Measurements from ENCODE around the gene FSHR. TPM values are rescaled to one million over a fixed set of nuclear protein-coding genes. Genes with fewer than 3 reads are reported as not detected.
A peak's percentile ranks its signal among the peaks of the same experiment; 100 is the strongest.

Gene FSHR
- total and polyA plus RNA-seq, 2 experiments from 2014 or later = not detected

GRCh38 chr2:49167131-49167530, 12.8 kb upstream of the FSHR start (continued):
- TF ChIP-seq, protein P1, sequence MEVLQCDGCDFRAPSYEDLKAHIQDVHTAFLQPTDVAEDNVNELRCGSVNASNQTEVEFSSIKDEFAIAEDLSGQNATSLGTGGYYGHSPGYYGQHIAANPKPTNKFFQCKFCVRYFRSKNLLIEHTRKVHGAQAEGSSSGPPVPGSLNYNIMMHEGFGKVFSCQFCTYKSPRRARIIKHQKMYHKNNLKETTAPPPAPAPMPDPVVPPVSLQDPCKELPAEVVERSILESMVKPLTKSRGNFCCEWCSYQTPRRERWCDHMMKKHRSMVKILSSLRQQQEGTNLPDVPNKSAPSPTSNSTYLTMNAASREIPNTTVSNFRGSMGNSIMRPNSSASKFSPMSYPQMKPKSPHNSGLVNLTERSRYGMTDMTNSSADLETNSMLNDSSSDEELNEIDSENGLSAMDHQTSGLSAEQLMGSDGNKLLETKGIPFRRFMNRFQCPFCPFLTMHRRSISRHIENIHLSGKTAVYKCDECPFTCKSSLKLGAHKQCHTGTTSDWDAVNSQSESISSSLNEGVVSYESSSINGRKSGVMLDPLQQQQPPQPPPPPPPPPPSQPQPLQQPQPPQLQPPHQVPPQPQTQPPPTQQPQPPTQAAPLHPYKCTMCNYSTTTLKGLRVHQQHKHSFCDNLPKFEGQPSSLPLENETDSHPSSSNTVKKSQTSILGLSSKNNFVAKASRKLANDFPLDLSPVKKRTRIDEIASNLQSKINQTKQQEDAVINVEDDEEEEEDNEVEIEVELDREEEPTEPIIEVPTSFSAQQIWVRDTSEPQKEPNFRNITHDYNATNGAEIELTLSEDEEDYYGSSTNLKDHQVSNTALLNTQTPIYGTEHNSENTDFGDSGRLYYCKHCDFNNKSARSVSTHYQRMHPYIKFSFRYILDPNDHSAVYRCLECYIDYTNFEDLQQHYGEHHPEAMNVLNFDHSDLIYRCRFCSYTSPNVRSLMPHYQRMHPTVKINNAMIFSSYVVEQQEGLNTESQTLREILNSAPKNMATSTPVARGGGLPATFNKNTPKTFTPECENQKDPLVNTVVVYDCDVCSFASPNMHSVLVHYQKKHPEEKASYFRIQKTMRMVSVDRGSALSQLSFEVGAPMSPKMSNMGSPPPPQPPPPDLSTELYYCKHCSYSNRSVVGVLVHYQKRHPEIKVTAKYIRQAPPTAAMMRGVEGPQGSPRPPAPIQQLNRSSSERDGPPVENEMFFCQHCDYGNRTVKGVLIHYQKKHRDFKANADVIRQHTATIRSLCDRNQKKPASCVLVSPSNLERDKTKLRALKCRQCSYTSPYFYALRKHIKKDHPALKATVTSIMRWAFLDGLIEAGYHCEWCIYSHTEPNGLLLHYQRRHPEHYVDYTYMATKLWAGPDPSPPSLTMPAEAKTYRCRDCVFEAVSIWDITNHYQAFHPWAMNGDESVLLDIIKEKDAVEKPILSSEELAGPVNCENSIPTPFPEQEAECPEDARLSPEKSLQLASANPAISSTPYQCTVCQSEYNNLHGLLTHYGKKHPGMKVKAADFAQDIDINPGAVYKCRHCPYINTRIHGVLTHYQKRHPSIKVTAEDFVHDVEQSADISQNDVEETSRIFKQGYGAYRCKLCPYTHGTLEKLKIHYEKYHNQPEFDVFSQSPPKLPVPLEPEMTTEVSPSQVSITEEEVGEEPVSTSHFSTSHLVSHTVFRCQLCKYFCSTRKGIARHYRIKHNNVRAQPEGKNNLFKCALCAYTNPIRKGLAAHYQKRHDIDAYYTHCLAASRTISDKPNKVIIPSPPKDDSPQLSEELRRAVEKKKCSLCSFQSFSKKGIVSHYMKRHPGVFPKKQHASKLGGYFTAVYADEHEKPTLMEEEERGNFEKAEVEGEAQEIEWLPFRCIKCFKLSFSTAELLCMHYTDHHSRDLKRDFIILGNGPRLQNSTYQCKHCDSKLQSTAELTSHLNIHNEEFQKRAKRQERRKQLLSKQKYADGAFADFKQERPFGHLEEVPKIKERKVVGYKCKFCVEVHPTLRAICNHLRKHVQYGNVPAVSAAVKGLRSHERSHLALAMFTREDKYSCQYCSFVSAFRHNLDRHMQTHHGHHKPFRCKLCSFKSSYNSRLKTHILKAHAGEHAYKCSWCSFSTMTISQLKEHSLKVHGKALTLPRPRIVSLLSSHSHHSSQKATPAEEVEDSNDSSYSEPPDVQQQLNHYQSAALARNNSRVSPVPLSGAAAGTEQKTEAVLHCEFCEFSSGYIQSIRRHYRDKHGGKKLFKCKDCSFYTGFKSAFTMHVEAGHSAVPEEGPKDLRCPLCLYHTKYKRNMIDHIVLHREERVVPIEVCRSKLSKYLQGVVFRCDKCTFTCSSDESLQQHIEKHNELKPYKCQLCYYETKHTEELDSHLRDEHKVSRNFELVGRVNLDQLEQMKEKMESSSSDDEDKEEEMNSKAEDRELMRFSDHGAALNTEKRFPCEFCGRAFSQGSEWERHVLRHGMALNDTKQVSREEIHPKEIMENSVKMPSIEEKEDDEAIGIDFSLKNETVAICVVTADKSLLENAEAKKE (CRISPR knock-in tag; IDR thresholded peaks at IDR 0.05) = no peak
- TF ChIP-seq, protein P2, sequence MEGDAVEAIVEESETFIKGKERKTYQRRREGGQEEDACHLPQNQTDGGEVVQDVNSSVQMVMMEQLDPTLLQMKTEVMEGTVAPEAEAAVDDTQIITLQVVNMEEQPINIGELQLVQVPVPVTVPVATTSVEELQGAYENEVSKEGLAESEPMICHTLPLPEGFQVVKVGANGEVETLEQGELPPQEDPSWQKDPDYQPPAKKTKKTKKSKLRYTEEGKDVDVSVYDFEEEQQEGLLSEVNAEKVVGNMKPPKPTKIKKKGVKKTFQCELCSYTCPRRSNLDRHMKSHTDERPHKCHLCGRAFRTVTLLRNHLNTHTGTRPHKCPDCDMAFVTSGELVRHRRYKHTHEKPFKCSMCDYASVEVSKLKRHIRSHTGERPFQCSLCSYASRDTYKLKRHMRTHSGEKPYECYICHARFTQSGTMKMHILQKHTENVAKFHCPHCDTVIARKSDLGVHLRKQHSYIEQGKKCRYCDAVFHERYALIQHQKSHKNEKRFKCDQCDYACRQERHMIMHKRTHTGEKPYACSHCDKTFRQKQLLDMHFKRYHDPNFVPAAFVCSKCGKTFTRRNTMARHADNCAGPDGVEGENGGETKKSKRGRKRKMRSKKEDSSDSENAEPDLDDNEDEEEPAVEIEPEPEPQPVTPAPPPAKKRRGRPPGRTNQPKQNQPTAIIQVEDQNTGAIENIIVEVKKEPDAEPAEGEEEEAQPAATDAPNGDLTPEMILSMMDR (conservative IDR thresholded peaks at IDR 0.05; ENCODE audit: low read depth in 2 of 2) = no peak

GRCh38 chr2:49165662-49166061, 11.3 kb upstream of the FSHR start:
- H3K4me1 ChIP-seq (ENCODE audit: insufficient read depth) = peaks cover 19% of the 10 kb centered on the region
- Mint-ChIP-seq H3K9me3 (peaks cover 8% of the 10 kb centered on the region; the same call in 2 of the 3 replicates), H3K4me1 (peaks cover 19% of the 10 kb centered on the region), H3K27ac (0 out of 2 replicates have a peak overlapping the region, but pooled peaks have one; percentile 39), H3K36me3 (ENCODE audit: low read depth) (peaks cover 8% of the 10 kb centered on the region; the same call in 2 of the 3 replicates), H3K27me3 (ENCODE audit: insufficient read depth, low read depth, poor library complexity) (no peaks in the 10 kb centered on the region), H3K4me3 (no peak overlapping the region)
- no peaks in the 10 kb centered on the region for H3K79me2 ChIP-seq (replicated peaks; ENCODE audit: insufficient read depth)
- H3K4me2 ChIP-seq = no peak overlapping the region
- peaks cover 10% of the 10 kb centered on the region; the same call in 1 of the 2 replicates for H3K9me2 ChIP-seq (ENCODE audit: insufficient read depth)
- H3K27me3 ChIP-seq (ENCODE audit: insufficient read depth) = no peaks in the 10 kb centered on the region
- no peaks in the 10 kb centered on the region for H3F3A ChIP-seq (replicated peaks; ENCODE audit: low read depth)
- peak overlapping the region; percentile 47; the same call in 1 of the 2 replicates for H2AFZ ChIP-seq
- TF ChIP-seq, protein P2 (conservative IDR thresholded peaks at IDR 0.05; ENCODE audit: low read depth in 2 of 2) = no peak
- TF ChIP-seq ZNF114 (CRISPR knock-in tag; IDR thresholded peaks at IDR 0.05) (no peak), REST (IDR thresholded peaks at IDR 0.05; ENCODE audit: unreplicated experiment) (peak; percentile 43), NANOG (IDR thresholded peaks at IDR 0.05; ENCODE audit: borderline replicate concordance) (no peak)
- H3K4me3 ChIP-seq = no peak overlapping the region
- no peak overlapping the region for H3K27ac ChIP-seq (ENCODE audit: low read depth)
- ATAC-seq = no peak
- H4K20me1 ChIP-seq (replicated peaks; ENCODE audit: insufficient read depth) = no peaks in the 10 kb centered on the region
- H3K36me3 ChIP-seq (ENCODE audit: insufficient read depth) = no peaks in the 10 kb centered on the region
- no peak for DNase-seq (ENCODE audit: low spot score)
